Measurements from ENCODE around the gene NCL.
"Not testable (repeated sequence)": the region's sequence is repeated elsewhere in the genome, so short reads cannot be mapped to it uniquely, and the experiment has no call there.

NCL gene

DNA sequence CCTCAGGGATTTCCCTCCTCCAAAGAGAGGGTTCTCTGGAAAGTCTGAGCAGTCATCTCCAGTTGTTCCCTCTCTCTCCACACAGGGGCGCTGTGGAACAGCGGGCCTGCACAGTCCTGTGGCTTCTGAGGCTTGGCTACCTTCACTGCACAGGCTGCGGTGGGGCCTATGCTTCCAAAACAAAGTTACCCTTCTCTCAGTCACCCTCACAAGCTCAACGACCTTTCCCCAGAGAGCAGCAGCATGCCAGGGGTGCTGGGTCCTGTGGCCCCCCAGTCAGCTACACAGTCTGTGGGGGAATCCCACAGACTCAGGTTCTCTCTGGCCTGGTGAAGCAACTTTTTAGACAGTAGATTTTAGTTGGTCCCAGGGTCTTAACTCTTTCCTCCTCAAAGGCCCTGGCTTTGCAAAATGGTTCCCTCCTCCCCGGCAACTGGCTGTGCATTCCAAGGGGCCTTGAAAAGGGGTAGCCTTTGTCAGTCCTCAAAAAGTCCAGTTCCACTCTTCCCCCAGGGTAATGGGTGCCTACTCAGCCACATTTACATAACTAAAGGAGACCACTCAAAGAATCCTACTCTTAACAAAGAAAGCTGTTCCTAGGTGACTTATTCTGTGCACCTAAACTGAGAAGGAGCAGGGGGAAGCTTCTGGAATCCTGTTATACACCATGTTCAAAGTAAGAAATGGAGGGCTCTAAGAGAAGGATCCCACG, 53.8 kb downstream of the NCL start:
- Histone ChIP-seq H3K27me3 (ENCODE audit: insufficient read depth, low read length, poor library complexity, severe bottlenecking) (no peaks in the 10 kb centered on the region), H3K36me3 (ENCODE audit: insufficient read depth, low read length) (no peaks in the 10 kb centered on the region), H2AFZ (ENCODE audit: low read length) (no peak overlapping the region), H3K4me3 (ENCODE audit: low read length, poor library complexity, severe bottlenecking) (no peak overlapping the region), H3K79me2 (ENCODE audit: insufficient read depth, low read length) (no peaks in the 10 kb centered on the region), H3F3A (ENCODE audit: low read depth) (no peaks in the 10 kb centered on the region), H4K20me1 (ENCODE audit: insufficient read depth, low read length, poor library complexity, severe bottlenecking) (no peaks in the 10 kb centered on the region), H3K9ac (ENCODE audit: low read depth, low read length, poor library complexity, severe bottlenecking) (no peak overlapping the region), H3K4me2 (ENCODE audit: low read depth, low read length, poor library complexity, severe bottlenecking) (no peak overlapping the region), H3K4me1 (ENCODE audit: insufficient read depth, low read length, poor library complexity, severe bottlenecking) (peaks cover 13% of the 10 kb centered on the region), H3K9me3 (ENCODE audit: insufficient read depth, low read depth, low read length) (peaks cover 9% of the 10 kb centered on the region; the same call in 1 of the 2 replicates), H3K9me2 (replicated peaks; ENCODE audit: low read depth, low read length) (no peaks in the 10 kb centered on the region)
- TF ChIP-seq CTCF (conservative IDR thresholded peaks at IDR 0.05; ENCODE audit: low read length) (peak; percentile 58), EZH2phosphoT487 (IDR thresholded peaks at IDR 0.05; ENCODE audit: borderline replicate concordance) (no peak)

DNA sequence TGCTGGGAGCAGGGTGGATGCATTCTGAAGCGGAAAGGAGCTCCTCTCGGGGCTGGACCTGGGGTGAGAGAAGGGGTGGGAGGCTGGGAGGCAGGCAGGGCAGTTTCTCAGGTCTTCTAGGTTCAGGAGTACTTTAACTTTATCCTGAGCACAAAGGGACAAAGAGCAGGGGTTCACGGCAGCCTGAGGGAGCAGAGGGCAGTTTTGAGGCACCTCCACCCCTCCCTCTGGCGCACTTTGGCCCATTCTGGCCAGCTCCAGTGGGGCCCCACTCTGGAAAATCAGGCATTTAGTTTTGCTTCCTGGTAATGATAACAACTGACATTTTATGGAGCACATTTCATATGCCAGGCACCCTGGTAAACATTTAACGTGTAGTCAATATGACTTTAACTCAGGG, 54.5 kb downstream of the NCL start:
- Histone ChIP-seq H3K9me3 (ENCODE audit: insufficient read depth, low read depth, low read length) (peaks cover 9% of the 10 kb centered on the region; the same call in 1 of the 2 replicates), H3K4me3 (ENCODE audit: low read length, poor library complexity, severe bottlenecking) (no peak overlapping the region), H3K79me2 (ENCODE audit: insufficient read depth, low read length) (no peaks in the 10 kb centered on the region), H3K4me2 (ENCODE audit: low read depth, low read length, poor library complexity, severe bottlenecking) (no peak overlapping the region), H3K27me3 (ENCODE audit: insufficient read depth, low read length, poor library complexity, severe bottlenecking) (no peaks in the 10 kb centered on the region), H3F3A (ENCODE audit: low read depth) (no peaks in the 10 kb centered on the region), H3K9ac (ENCODE audit: low read depth, low read length, poor library complexity, severe bottlenecking) (no peak overlapping the region), H4K20me1 (ENCODE audit: insufficient read depth, low read length, poor library complexity, severe bottlenecking) (no peaks in the 10 kb centered on the region), H3K9me2 (replicated peaks; ENCODE audit: low read depth, low read length) (no peaks in the 10 kb centered on the region), H3K4me1 (ENCODE audit: insufficient read depth, low read length, poor library complexity, severe bottlenecking) (peaks cover 13% of the 10 kb centered on the region), H2AFZ (ENCODE audit: low read length) (no peak overlapping the region), H3K36me3 (ENCODE audit: insufficient read depth, low read length) (no peaks in the 10 kb centered on the region)
- TF ChIP-seq CTCF (conservative IDR thresholded peaks at IDR 0.05; ENCODE audit: low read length) (no peak), EZH2phosphoT487 (IDR thresholded peaks at IDR 0.05; ENCODE audit: borderline replicate concordance) (no peak)

GRCh38 chr2:231408304-231408703, 56.0 kb downstream of the NCL start:
- not testable (repeated sequence) for H4K20me1 ChIP-seq (ENCODE audit: insufficient read depth, low read length, poor library complexity, severe bottlenecking); H2AFZ ChIP-seq (ENCODE audit: low read length); H3K4me3 ChIP-seq (ENCODE audit: low read length, poor library complexity, severe bottlenecking); H3K27me3 ChIP-seq (ENCODE audit: insufficient read depth, low read length, poor library complexity, severe bottlenecking); H3K9me2 ChIP-seq (replicated peaks; ENCODE audit: low read depth, low read length); H3K9me3 ChIP-seq (ENCODE audit: insufficient read depth, low read depth, low read length); H3K4me2 ChIP-seq (ENCODE audit: low read depth, low read length, poor library complexity, severe bottlenecking); H3K9ac ChIP-seq (ENCODE audit: low read depth, low read length, poor library complexity, severe bottlenecking); H3K36me3 ChIP-seq (ENCODE audit: insufficient read depth, low read length); H3F3A ChIP-seq (ENCODE audit: low read depth); H3K79me2 ChIP-seq (ENCODE audit: insufficient read depth, low read length)
- H3K4me1 ChIP-seq (ENCODE audit: insufficient read depth, low read length, poor library complexity, severe bottlenecking), result peaks cover 13% of the 10 kb centered on the region
- 0 out of 2 replicates have a peak, but pooled peaks have one; percentile 13 for TF ChIP-seq CTCF (conservative IDR thresholded peaks at IDR 0.05; ENCODE audit: low read length)

DNA sequence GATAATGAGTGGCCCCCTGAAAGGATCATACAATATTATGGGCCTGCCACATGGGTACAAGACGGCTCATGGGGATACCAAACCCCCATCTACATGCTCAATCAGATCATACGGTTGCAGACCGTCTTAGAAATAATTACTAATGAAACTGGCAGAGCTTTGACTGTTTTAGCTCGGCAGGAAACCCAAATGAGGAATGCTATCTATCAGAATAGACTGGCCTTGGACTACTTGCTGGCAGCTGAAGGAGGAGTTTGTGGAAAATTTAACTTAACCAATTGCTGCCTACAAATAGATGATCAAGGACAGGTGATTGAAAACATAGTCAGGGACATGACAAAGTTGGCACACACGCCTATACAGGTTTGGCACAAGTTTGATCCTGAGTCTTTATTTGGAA, 56.6 kb downstream of the NCL start:
- H3K36me3 ChIP-seq (ENCODE audit: insufficient read depth, low read length); H3K9me2 ChIP-seq (replicated peaks; ENCODE audit: low read depth, low read length); H3K27me3 ChIP-seq (ENCODE audit: insufficient read depth, low read length, poor library complexity, severe bottlenecking); H3K4me2 ChIP-seq (ENCODE audit: low read depth, low read length, poor library complexity, severe bottlenecking); H4K20me1 ChIP-seq (ENCODE audit: insufficient read depth, low read length, poor library complexity, severe bottlenecking); H3K79me2 ChIP-seq (ENCODE audit: insufficient read depth, low read length); H3K9me3 ChIP-seq (ENCODE audit: insufficient read depth, low read depth, low read length); H2AFZ ChIP-seq (ENCODE audit: low read length); H3F3A ChIP-seq (ENCODE audit: low read depth); H3K4me3 ChIP-seq (ENCODE audit: low read length, poor library complexity, severe bottlenecking); H3K9ac ChIP-seq (ENCODE audit: low read depth, low read length, poor library complexity, severe bottlenecking): not testable (repeated sequence)
- peaks cover 13% of the 10 kb centered on the region for H3K4me1 ChIP-seq (ENCODE audit: insufficient read depth, low read length, poor library complexity, severe bottlenecking)

All from Loucy (cell line).